ENCODE measurements around the gene ESYT3. TPM values are rescaled to one million over a fixed set of nuclear protein-coding genes. Genes with fewer than 3 reads are reported as not detected.

ESYT3 gene
- total RNA-seq, 1 experiment from 2014 or later: 0.44 TPM

DNA sequence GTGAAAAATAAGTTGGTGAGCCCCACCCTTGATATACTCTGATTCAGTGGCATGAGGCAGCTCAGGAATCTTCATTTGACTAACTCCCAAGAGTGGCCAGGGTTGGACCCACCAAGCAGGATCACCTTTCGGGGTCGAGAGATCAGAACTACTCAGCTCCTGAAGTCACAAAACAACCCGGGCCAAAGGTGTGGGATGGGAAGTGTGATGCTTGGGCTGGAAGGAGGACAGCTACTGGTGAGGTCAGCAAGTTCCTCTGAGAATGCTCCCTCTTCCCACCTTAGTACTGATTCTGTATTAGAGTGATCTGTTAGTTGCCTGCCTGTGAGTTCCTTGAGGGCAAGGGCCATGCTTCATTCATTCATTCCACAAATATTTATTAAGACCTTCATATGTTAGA, 15.1 kb downstream of the ESYT3 start:
- H3K4me3 Mint-ChIP-seq (ENCODE audit: unreplicated experiment): no peak overlapping the region
- DNase-seq (ENCODE audit: unreplicated experiment): no peak
- ChIA-PET CTCF (interaction anchor here (0.6 to 1.7 kb wide), 5 partner anchors 10 to 1450 kb away, joined by 3 to 12 read pairs (median 3); no protein-coding TSS in a partner anchor), POLR2A (no interaction called here)
- TF ChIP-seq, protein P1, sequence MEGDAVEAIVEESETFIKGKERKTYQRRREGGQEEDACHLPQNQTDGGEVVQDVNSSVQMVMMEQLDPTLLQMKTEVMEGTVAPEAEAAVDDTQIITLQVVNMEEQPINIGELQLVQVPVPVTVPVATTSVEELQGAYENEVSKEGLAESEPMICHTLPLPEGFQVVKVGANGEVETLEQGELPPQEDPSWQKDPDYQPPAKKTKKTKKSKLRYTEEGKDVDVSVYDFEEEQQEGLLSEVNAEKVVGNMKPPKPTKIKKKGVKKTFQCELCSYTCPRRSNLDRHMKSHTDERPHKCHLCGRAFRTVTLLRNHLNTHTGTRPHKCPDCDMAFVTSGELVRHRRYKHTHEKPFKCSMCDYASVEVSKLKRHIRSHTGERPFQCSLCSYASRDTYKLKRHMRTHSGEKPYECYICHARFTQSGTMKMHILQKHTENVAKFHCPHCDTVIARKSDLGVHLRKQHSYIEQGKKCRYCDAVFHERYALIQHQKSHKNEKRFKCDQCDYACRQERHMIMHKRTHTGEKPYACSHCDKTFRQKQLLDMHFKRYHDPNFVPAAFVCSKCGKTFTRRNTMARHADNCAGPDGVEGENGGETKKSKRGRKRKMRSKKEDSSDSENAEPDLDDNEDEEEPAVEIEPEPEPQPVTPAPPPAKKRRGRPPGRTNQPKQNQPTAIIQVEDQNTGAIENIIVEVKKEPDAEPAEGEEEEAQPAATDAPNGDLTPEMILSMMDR (IDR thresholded peaks at IDR 0.05; ENCODE audit: unreplicated experiment): no peak
- no TSS peak for BruUV-seq (replicated peaks)
- peaks cover 6% of the 10 kb centered on the region for H3K4me1 Mint-ChIP-seq (ENCODE audit: insufficient read depth, unreplicated experiment)
- intact Hi-C loops (cut with micrococcal nuclease): no loop called here
- H3K36me3 Mint-ChIP-seq (ENCODE audit: insufficient read depth, unreplicated experiment): no peaks in the 10 kb centered on the region
- no peaks in the 10 kb centered on the region for H3K27me3 Mint-ChIP-seq (ENCODE audit: insufficient read depth, unreplicated experiment)
- H3K9me3 Mint-ChIP-seq (ENCODE audit: unreplicated experiment): no peaks in the 10 kb centered on the region
- no peak overlapping the region for H3K27ac Mint-ChIP-seq (ENCODE audit: low read depth, unreplicated experiment)

DNA sequence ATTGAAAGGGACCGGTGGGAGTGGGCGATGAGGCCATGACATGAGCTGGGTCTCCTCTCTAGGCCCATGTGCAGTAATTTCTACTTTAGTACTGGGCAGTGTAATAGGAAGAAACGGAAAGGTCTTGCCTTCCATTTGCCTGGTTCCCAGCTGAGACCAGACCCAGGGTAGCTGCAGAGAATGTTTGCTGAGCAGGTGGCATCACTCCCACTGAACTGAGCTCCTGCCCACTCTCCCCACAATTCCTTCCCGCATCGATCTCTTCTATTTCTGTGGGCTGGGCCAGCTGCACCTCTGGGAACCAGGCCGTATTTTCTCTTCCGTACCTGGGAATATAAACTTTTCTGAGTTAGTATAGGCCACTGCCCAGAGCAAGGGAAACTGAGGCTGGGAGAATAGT, 15.8 kb downstream of the ESYT3 start:
- BruUV-seq (replicated peaks): no TSS peak
- CTCF ChIA-PET: interaction anchor here (0.6 to 1.7 kb wide), 5 partner anchors 11 to 1451 kb away, joined by 3 to 12 read pairs (median 4); no protein-coding TSS in a partner anchor
- POLR2A ChIA-PET: no interaction called here

GRCh38 chr3:138450704-138451424, 16.4 kb downstream of the ESYT3 start:
- Mint-ChIP-seq H3K27me3 (ENCODE audit: insufficient read depth, unreplicated experiment) (no peaks in the 10 kb centered on the region), H3K36me3 (ENCODE audit: insufficient read depth, unreplicated experiment) (no peaks in the 10 kb centered on the region), H3K4me3 (ENCODE audit: unreplicated experiment) (no peak overlapping the region), H3K27ac (ENCODE audit: low read depth, unreplicated experiment) (no peak overlapping the region), H3K4me1 (ENCODE audit: insufficient read depth, unreplicated experiment) (peaks cover 6% of the 10 kb centered on the region), H3K9me3 (ENCODE audit: unreplicated experiment) (no peaks in the 10 kb centered on the region)
- BruUV-seq (replicated peaks): no TSS peak
- intact Hi-C loops (cut with micrococcal nuclease): no loop called here
- TF ChIP-seq, protein P1 (IDR thresholded peaks at IDR 0.05; ENCODE audit: unreplicated experiment): no peak
- ChIA-PET POLR2A (no interaction called here), CTCF (interaction anchor here (0.6 to 1.7 kb wide), 5 partner anchors 11 to 472 kb away, joined by 3 to 12 read pairs (median 5); no protein-coding TSS in a partner anchor)
- no peak for DNase-seq (ENCODE audit: unreplicated experiment)

More for the DNA sequence above, 15.8 kb downstream of the ESYT3 start:
- Mint-ChIP-seq H3K36me3 (ENCODE audit: insufficient read depth, unreplicated experiment) (no peaks in the 10 kb centered on the region), H3K27me3 (ENCODE audit: insufficient read depth, unreplicated experiment) (no peaks in the 10 kb centered on the region), H3K4me1 (ENCODE audit: insufficient read depth, unreplicated experiment) (peaks cover 6% of the 10 kb centered on the region), H3K27ac (ENCODE audit: low read depth, unreplicated experiment) (no peak overlapping the region), H3K4me3 (ENCODE audit: unreplicated experiment) (no peak overlapping the region), H3K9me3 (ENCODE audit: unreplicated experiment) (no peaks in the 10 kb centered on the region)
- TF ChIP-seq, protein P1 (IDR thresholded peaks at IDR 0.05; ENCODE audit: unreplicated experiment): no peak
- no peak for DNase-seq (ENCODE audit: unreplicated experiment)
- intact Hi-C loops (cut with micrococcal nuclease): no loop called here

DNA sequence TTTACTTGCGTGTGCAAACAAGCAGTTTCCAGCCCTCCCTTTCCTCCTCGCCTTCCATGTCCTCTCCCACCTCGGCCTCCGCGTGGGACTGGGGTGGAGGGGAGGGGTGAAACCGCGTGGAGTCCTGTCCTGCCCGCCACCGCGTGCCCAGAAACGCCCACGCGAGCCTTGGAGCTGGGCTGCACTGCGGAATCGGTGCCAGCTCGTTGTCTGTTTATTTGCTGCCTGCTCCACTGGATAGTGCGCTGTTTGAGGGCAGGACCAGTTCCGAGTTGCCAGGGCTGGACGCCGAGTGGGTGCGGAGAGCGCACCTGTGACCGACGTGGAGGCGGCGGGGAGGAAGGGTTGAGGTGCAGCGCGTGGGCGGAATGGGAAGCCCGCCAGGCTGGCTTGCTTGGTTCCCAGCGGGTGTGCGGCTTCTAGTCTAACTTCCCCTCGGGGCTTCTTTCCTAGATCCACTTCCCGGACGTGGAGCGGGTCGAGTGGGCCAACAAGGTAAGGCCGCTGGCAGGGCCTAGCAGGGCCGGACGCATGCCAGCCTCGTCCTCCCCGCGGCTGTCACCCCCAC, 17.3 kb downstream of the ESYT3 start:
- no peak overlapping the region for H3K27ac Mint-ChIP-seq (ENCODE audit: low read depth, unreplicated experiment)
- TF ChIP-seq, protein P1 (IDR thresholded peaks at IDR 0.05; ENCODE audit: unreplicated experiment): no peak
- DNase-seq (ENCODE audit: unreplicated experiment): no peak
- H3K9me3 Mint-ChIP-seq (ENCODE audit: unreplicated experiment): no peaks in the 10 kb centered on the region
- H3K36me3 Mint-ChIP-seq (ENCODE audit: insufficient read depth, unreplicated experiment): no peaks in the 10 kb centered on the region
- H3K27me3 Mint-ChIP-seq (ENCODE audit: insufficient read depth, unreplicated experiment): no peaks in the 10 kb centered on the region
- intact Hi-C loops (cut with micrococcal nuclease): no loop called here
- H3K4me3 Mint-ChIP-seq (ENCODE audit: unreplicated experiment): no peak overlapping the region
- ChIA-PET POLR2A (no interaction called here), CTCF (interaction anchor here (1.4 kb wide), 2 partner anchors 34 to 464 kb away, joined by 3 to 6 read pairs; no protein-coding TSS in a partner anchor)
- H3K4me1 Mint-ChIP-seq (ENCODE audit: insufficient read depth, unreplicated experiment): peaks cover 6% of the 10 kb centered on the region
- BruUV-seq (replicated peaks): no TSS peak
